ENCODE data around the gene METTL25. TPM values are rescaled to one million over a fixed set of nuclear protein-coding genes. Genes with fewer than 3 reads are reported as not detected.

The METTL25 gene
- total RNA-seq, 1 experiment from 2014 or later: 11.6 TPM

- no peak for TF ChIP-seq CTCF (conservative IDR thresholded peaks at IDR 0.05)
- H4K5ac ChIP-seq (ENCODE audit: insufficient read length, low read depth, low read length): no peak overlapping the region
- no peak overlapping the region for H3K27ac ChIP-seq (ENCODE audit: insufficient read length, low read depth, low read length)
- no peak overlapping the region for H3T11ph ChIP-seq (ENCODE audit: low read length)
- no peak overlapping the region for H3K23ac ChIP-seq (ENCODE audit: insufficient read length, low read depth, low read length)
- no peaks in the 10 kb centered on the region for H3K79me1 ChIP-seq (ENCODE audit: insufficient read depth, low read depth, low read length, poor library complexity, severe bottlenecking)
- no peak overlapping the region for H4K91ac ChIP-seq (ENCODE audit: insufficient read length, low read depth, low read length)
- no peaks in the 10 kb centered on the region; a peak in 1 of 5 replicates for H3K9me3 Mint-ChIP-seq
- peaks cover 4% of the 10 kb centered on the region for H3K23me2 ChIP-seq (ENCODE audit: insufficient read length, low read depth, low read length, poor library complexity, severe bottlenecking)
- peak; percentile 93 for DNase-seq
- H2BK120ac ChIP-seq (ENCODE audit: low read depth, low read length, poor library complexity, severe bottlenecking): no peak overlapping the region
- H3K27me3 Mint-ChIP-seq (ENCODE audit: low read depth): no peaks in the 10 kb centered on the region
- peaks cover 11 to 16% of the 10 kb centered on the region in 2 experiments for H3K4me1 Mint-ChIP-seq
- peak overlapping the region; percentile 58 to 59; a peak in 4 of 5 replicates for H3K4me3 Mint-ChIP-seq
- no peak overlapping the region for H3K9ac ChIP-seq (ENCODE audit: extremely low read depth, insufficient read length, low read length)
- no peak overlapping the region for H3K4ac ChIP-seq (ENCODE audit: low read depth, low read length)
- no peak overlapping the region for H2BK12ac ChIP-seq (ENCODE audit: insufficient read length, low read depth, low read length)
- no peak overlapping the region for H3K56ac ChIP-seq (ENCODE audit: insufficient read length, low read depth, low read length)
- H3K14ac ChIP-seq (ENCODE audit: insufficient read depth, low read length): no peak overlapping the region; the same call in 1 of the 2 replicates
- no peak overlapping the region for H2BK20ac ChIP-seq (ENCODE audit: low read depth, low read length, poor library complexity, severe bottlenecking)
- WGBS (ENCODE audit: extremely low coverage, insufficient read length, low lambda C conversion rate): no CpG with 5 or more reads among the region's 8 CpGs
- peak overlapping the region; percentile 16 for H3K4me2 ChIP-seq (ENCODE audit: insufficient read depth, insufficient read length, low read length)
- no peak overlapping the region for H2AFZ ChIP-seq (ENCODE audit: low read length)
- H3K9me3 ChIP-seq (ENCODE audit: control insufficient read depth, low read depth, low read length): no peaks in the 10 kb centered on the region
- H3K79me2 ChIP-seq (ENCODE audit: insufficient read depth, low read length): no peaks in the 10 kb centered on the region
- H3K27ac Mint-ChIP-seq: peak overlapping the region; percentile 9 to 87 (median 82); a peak in 3 of 7 replicates
- H3K4me1 ChIP-seq (ENCODE audit: insufficient read depth, low read length): no peaks in the 10 kb centered on the region; the same call in 1 of the 2 replicates
- H3K36me3 Mint-ChIP-seq (ENCODE audit: insufficient read depth in 1 of 3, low read depth in 3 of 3): no peaks in the 10 kb centered on the region
- H4K20me1 ChIP-seq (ENCODE audit: control insufficient read depth, insufficient read depth, insufficient read length): no peaks in the 10 kb centered on the region
- H2BK15ac ChIP-seq (ENCODE audit: low read depth, low read length): no peak overlapping the region
- no peaks in the 10 kb centered on the region for H3K27me3 ChIP-seq (ENCODE audit: insufficient read depth, low read length)
- no peak overlapping the region for H2BK5ac ChIP-seq (ENCODE audit: insufficient read length, low read length)
- H4K8ac ChIP-seq (replicated peaks; ENCODE audit: insufficient read length, low read depth, low read length): no peak overlapping the region
- H3K18ac ChIP-seq (ENCODE audit: insufficient read length, low read depth, low read length): no peak overlapping the region
- no peak overlapping the region for H2AK5ac ChIP-seq (ENCODE audit: insufficient read length, low read length)
These were observed 43.9 kb upstream of the METTL25 start for GRCh38 chr12:82314406-82314892.
